Kidney (tissue), 14 donors: ENCODE results near the gene SCGN. TPM values are rescaled to one million over a fixed set of nuclear protein-coding genes. Genes with fewer than 3 reads are reported as not detected.

Source experiments
- DNase-seq, 5 donors: peaks; one replicate each; pipeline ENCODE4 v3.0.0-alpha.2; 2013 to 2020
- FAIRE-seq: peaks from 2 replicates; lab custom pipeline; 2012; peaks lifted over from hg19 to GRCh38; lab: Jason Lieb, UNC
- H3K27ac ChIP-seq, 2 donors: one replicate each; pipeline ENCODE4 v1.7.0; 2013; ENCODE audit warnings: low read depth in 2 of 2, low read length in 2 of 2, inconsistent platforms in 1 of 2
- H3K27me3 ChIP-seq: one replicate; pipeline ENCODE4 v1.7.1; 2013; ENCODE audit warnings: low read length, inconsistent platforms; ENCODE audit not compliant: control insufficient read depth, insufficient read depth
- H3K36me3 ChIP-seq, 3 donors: one replicate each; pipeline versions ENCODE4 v1.7.0 to v1.7.1; 2013; ENCODE audit warnings: low read length in 3 of 3, control low read depth in 1 of 3, inconsistent platforms in 1 of 3; ENCODE audit not compliant: insufficient read depth in 3 of 3, control insufficient read depth in 2 of 3
- H3K4me1 ChIP-seq, 3 donors: one replicate each; pipeline versions ENCODE4 v1.7.0 to v1.7.1; 2013; ENCODE audit warnings: low read length in 3 of 3, inconsistent platforms in 1 of 3, low read depth in 1 of 3; ENCODE audit not compliant: control insufficient read depth in 2 of 3, insufficient read depth in 2 of 3
- H3K4me3 ChIP-seq, 3 donors: one replicate each; pipeline versions ENCODE4 v1.7.0 to v1.8.1; 2013; ENCODE audit warnings: low read length in 3 of 3, control low read depth in 1 of 3, inconsistent platforms in 1 of 3
- H3K9ac ChIP-seq, 3 donors: one replicate each; pipeline versions ENCODE4 v1.7.0 to v1.7.1; 2013; ENCODE audit warnings: low read length in 3 of 3, control low read depth in 1 of 3, inconsistent platforms in 1 of 3
- H3K9me3 ChIP-seq, 3 donors: one replicate each; pipeline versions ENCODE4 v1.7.0 to v1.7.1; 2013; ENCODE audit warnings: low read length in 3 of 3, control low read depth in 1 of 3, inconsistent platforms in 1 of 3; ENCODE audit not compliant: control insufficient read depth in 2 of 3, insufficient read depth in 1 of 3
- intact Hi-C: fragments of 100-400 bp; cut with DNase I; formaldehyde crosslinking; loops from one replicate; pipeline ENCODE4 v1.11.1; 2022
- polyA plus RNA-seq: library from polyadenylated mRNA; stranded (reverse); fragments of 350-450 nt; fragmentation: Illumina TruSeq; extraction: RNeasy Lipid Tissue Mini Kit (QIAGEN cat#74804); gene quantifications from one replicate; pipeline ENCODE4 v1.2.3, GENCODE V29; 2014; ENCODE audit warnings: low read depth, low replicate concordance; ENCODE audit not compliant: insufficient read depth
- total RNA-seq: library from RNA; stranded (reverse); fragmentation: NEBNext Ultra II Directional; extraction: Animal tissue kit (Norgen Biotek cat#: 25700); gene quantifications from one replicate; pipeline ENCODE4 v1.2.1, GENCODE V29; 2021
- TF ChIP-seq, protein P1 (sequence below): IDR thresholded peaks from 3 replicates; pipeline ENCODE4 v1.5.1; 2012; ENCODE audit warnings: mild to moderate bottlenecking, moderate library complexity, borderline replicate concordance; ENCODE audit not compliant: insufficient read depth; ENCODE audit errors: extremely low read depth
- donor health status: control.
- donor health status: control.
- donor health status: control.
- donor health status: control.
- donor health status: control.
- donor health status: DM: yes; HTN: yes; CAD: no.
- donor health status: Normal renal cell carcinoma (clear cell type).

The SCGN gene
- total and polyA plus RNA-seq, 2 donors from 2014 or later: 0.90 to 8.7 TPM

DNA sequence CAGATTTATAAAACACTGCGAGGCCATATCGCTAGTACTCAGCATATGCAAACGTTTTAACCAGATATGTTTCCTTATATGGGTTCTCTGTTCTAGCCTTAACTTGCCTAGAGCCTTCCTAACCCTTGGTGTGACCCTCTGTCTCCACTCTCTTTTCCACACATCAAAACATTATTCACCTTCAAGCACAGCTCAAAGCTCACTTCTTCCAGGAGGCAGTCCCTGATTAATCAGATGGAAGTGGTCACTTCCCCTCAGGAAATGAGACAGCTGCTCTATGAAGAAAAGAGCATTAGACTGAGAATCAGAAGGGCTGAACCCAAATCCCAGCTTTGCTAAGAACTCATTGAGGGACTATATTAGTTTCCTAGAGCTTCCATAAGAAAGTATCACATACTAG lies 62.8 kb downstream of the SCGN start:
- Histone ChIP-seq H3K4me1 (no peaks in the 10 kb centered on the region), H3K36me3 (no peaks in the 10 kb centered on the region), H3K4me3 (no peak overlapping the region), H3K27me3 (no peaks in the 10 kb centered on the region), H3K27ac (no peak overlapping the region), H3K9ac (no peak overlapping the region), H3K9me3 (no peaks in the 10 kb centered on the region)
- no peak for DNase-seq
- no peak for FAIRE-seq
- intact Hi-C loops: no loop called here
- TF ChIP-seq, protein P1, sequence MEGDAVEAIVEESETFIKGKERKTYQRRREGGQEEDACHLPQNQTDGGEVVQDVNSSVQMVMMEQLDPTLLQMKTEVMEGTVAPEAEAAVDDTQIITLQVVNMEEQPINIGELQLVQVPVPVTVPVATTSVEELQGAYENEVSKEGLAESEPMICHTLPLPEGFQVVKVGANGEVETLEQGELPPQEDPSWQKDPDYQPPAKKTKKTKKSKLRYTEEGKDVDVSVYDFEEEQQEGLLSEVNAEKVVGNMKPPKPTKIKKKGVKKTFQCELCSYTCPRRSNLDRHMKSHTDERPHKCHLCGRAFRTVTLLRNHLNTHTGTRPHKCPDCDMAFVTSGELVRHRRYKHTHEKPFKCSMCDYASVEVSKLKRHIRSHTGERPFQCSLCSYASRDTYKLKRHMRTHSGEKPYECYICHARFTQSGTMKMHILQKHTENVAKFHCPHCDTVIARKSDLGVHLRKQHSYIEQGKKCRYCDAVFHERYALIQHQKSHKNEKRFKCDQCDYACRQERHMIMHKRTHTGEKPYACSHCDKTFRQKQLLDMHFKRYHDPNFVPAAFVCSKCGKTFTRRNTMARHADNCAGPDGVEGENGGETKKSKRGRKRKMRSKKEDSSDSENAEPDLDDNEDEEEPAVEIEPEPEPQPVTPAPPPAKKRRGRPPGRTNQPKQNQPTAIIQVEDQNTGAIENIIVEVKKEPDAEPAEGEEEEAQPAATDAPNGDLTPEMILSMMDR: no peak

DNA sequence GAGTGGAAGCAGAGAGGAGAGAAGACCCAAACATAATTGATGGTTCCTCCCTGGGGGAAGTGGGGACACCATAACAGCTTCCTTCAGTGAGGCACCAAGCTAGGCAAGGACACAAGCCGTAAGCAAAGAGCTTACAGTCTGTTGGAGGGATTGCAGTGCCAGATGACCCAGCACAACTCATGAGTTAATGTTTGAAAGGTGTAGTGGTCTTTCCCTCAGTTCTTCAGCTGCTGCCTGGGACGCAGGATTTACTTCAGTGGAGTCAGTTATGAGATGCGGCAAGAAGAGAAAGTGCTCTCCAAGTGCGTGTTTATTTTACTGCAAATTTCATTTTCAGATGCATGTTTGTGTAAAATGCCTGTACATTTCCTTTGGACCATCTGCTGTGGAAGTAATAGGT lies 63.8 kb downstream of the SCGN start:
- Histone ChIP-seq H3K4me3 (peak overlapping the region in 2 of 3 donors; percentile 25 to 30), H3K4me1 (no peaks in the 10 kb centered on the region), H3K27me3 (no peaks in the 10 kb centered on the region), H3K27ac (no peak overlapping the region), H3K9me3 (no peaks in the 10 kb centered on the region), H3K9ac (no peak overlapping the region), H3K36me3 (no peaks in the 10 kb centered on the region)
- intact Hi-C loops: no loop called here
- FAIRE-seq (no peak), DNase-seq (peak in 3 of 5 donors; percentile 14 to 68 (median 30))
- TF ChIP-seq, protein P1: no peak

- intact Hi-C loops: no loop called here
- TF ChIP-seq, protein P1: peak; percentile 46
- peak in 2 of 5 donors; percentile 66 to 76 for DNase-seq
- no peaks in the 10 kb centered on the region for H3K9me3 ChIP-seq
- FAIRE-seq: peak; percentile 93
- no peak overlapping the region for H3K27ac ChIP-seq
- H3K4me3 ChIP-seq: no peak overlapping the region
- H3K9ac ChIP-seq: no peak overlapping the region
- no peaks in the 10 kb centered on the region for H3K4me1 ChIP-seq
- no peaks in the 10 kb centered on the region for H3K27me3 ChIP-seq
- no peaks in the 10 kb centered on the region for H3K36me3 ChIP-seq
Observed at GRCh38 chr6:25717866-25718740, 66.1 kb downstream of the SCGN start.
